PC-3 (cell line): ENCODE results near the gene MAP4K2. TPM values are rescaled to one million over a fixed set of nuclear protein-coding genes. Genes with fewer than 3 reads are reported as not detected.

Experiments
- ATAC-seq: fragments of 200-7000 bp; cut with Tn5 transposase; 2 replicates; pipeline ENCODE4 v1.9.1; 2020; ENCODE audit warnings: mild to moderate bottlenecking, moderate library complexity
- BruUV-seq: library from RNA; stranded (reverse); fragments of 400-500 nt; replicated peaks from 2 replicates; lab custom pipeline; 2021; lab: Mats Ljungman, UMichigan
- CTCF ChIA-PET: fragments of 300-600 bp; sonication (Branson Sonifier 250); formaldehyde crosslinking; loops from one replicate; lab custom pipeline; 2022; ENCODE audit warnings: antibody characterized with exemption; lab: Charles Lee
- POLR2A ChIA-PET: fragments of 300-600 bp; sonication (Branson Sonifier 250); formaldehyde crosslinking; loops from one replicate; lab custom pipeline; 2022; ENCODE audit warnings: antibody characterized with exemption; ENCODE audit not compliant: unreplicated experiment; lab: Charles Lee
- DNase-seq: peaks from one replicate; pipeline ENCODE4 v3.0.0-alpha.2; 2015
- H2AFZ ChIP-seq: fragments of 300-600 bp; sonication (generic); 2 replicates; pipeline ENCODE4 v1.6.0; 2016; ENCODE audit warnings: antibody characterized with exemption, low read length
- H3F3A ChIP-seq: fragments of 300-600 bp; sonication (generic); one replicate; pipeline ENCODE4 v1.6.0; 2017; ENCODE audit warnings: antibody characterized with exemption, low read length, control low read depth, mild to moderate bottlenecking; ENCODE audit not compliant: unreplicated experiment
- H3K27ac ChIP-seq: fragments of 300-600 bp; sonication (generic); 2 replicates; pipeline ENCODE4 v1.5.1; 2016; ENCODE audit warnings: mild to moderate bottlenecking, low read length
- H3K27me3 ChIP-seq: fragments of 300-600 bp; sonication (generic); 2 replicates; pipeline ENCODE4 v1.6.1; 2016; ENCODE audit warnings: low read length, mixed read lengths
- H3K36me3 ChIP-seq: fragments of 300-600 bp; sonication (generic); 2 replicates; pipeline ENCODE4 v1.6.1; 2016; ENCODE audit warnings: low read depth, mixed run types, low read length, mixed read lengths
- H3K4me1 ChIP-seq: fragments of 300-600 bp; sonication (generic); 2 replicates; pipeline ENCODE4 v1.5.1; 2016; ENCODE audit warnings: low read length; ENCODE audit not compliant: insufficient read depth
- H3K4me2 ChIP-seq: fragments of 300-600 bp; sonication (generic); 2 replicates; pipeline ENCODE4 v1.6.0; 2016; ENCODE audit warnings: low read length
- H3K4me3 ChIP-seq: fragments of 300-600 bp; sonication (generic); 2 replicates; pipeline ENCODE4 v1.5.1; 2016; ENCODE audit warnings: mild to moderate bottlenecking, low read length, mixed read lengths
- H3K79me2 ChIP-seq: fragments of 300-600 bp; sonication (generic); 2 replicates; pipeline ENCODE4 v1.6.1; 2017; ENCODE audit warnings: low read length, mixed read lengths
- H3K9ac ChIP-seq: fragments of 300-600 bp; sonication (generic); 2 replicates; pipeline ENCODE4 v1.6.0; 2016; ENCODE audit warnings: mild to moderate bottlenecking, low read length
- H3K9me2 ChIP-seq: fragments of 300-600 bp; sonication (generic); replicated peaks from 2 replicates; pipeline ENCODE4 v1.6.1; 2016; ENCODE audit warnings: mixed run types, low read length, mixed read lengths
- H3K9me3 ChIP-seq: fragments of 300-600 bp; sonication (generic); 2 replicates; pipeline ENCODE4 v1.6.1; 2016; ENCODE audit warnings: low read length, mixed read lengths
- H4K20me1 ChIP-seq: fragments of 300-600 bp; sonication (generic); 2 replicates; pipeline ENCODE4 v1.6.1; 2016; ENCODE audit warnings: low read length, mixed read lengths
- CTCF ChIP-seq: fragments of 300-600 bp; sonication (generic); conservative IDR thresholded peaks from 2 replicates; pipeline ENCODE4 v1.5.1; 2017; ENCODE audit warnings: antibody characterized with exemption, low read depth, mild to moderate bottlenecking, low read length
- EZH2 ChIP-seq: fragments of 300-600 bp; sonication (generic); IDR thresholded peaks from one replicate; pipeline ENCODE4 v1.6.1; 2017; ENCODE audit warnings: antibody characterized with exemption, mild to moderate bottlenecking, low read length; ENCODE audit not compliant: unreplicated experiment
- EZH2phosphoT487 ChIP-seq: fragments of 300-600 bp; sonication (generic); IDR thresholded peaks from 2 replicates; pipeline ENCODE4 v1.6.1; 2018; ENCODE audit warnings: mild to moderate bottlenecking, antibody characterized with exemption, low read length, borderline replicate concordance
- intact Hi-C: fragments of 100-400 bp; cut with micrococcal nuclease; formaldehyde crosslinking; loops from 2 replicates; pipeline ENCODE4 v1.9.0; 2023
- total RNA-seq: library from RNA; depleted of rRNA; stranded (reverse); fragments of >200 nt; gene quantifications from 2 replicates; pipeline ENCODE4 v1.2.3, GENCODE V29; 2014

Gene MAP4K2
- total RNA-seq, 1 experiment from 2014 or later, result 55.6 TPM

- Histone ChIP-seq H3F3A (peaks cover 41% of the 10 kb centered on the region), H3K9ac (no peak overlapping the region), H3K36me3 (peaks cover 47% of the 10 kb centered on the region), H3K27ac (no peak overlapping the region), H3K9me3 (no peaks in the 10 kb centered on the region), H3K79me2 (peaks cover 10% of the 10 kb centered on the region), H3K4me2 (no peak overlapping the region), H3K9me2 (no peaks in the 10 kb centered on the region), H3K27me3 (no peaks in the 10 kb centered on the region), H4K20me1 (peaks cover 42% of the 10 kb centered on the region), H3K4me1 (no peaks in the 10 kb centered on the region), H3K4me3 (no peak overlapping the region), H2AFZ (no peak overlapping the region)
- ChIA-PET POLR2A (interaction anchor here (1.5 kb wide), 1 partner anchor 16 kb away, joined by 7 read pairs; the partner anchor contains the start of gene SF1), CTCF (interaction anchor here (0.5 kb wide), 1 partner anchor 71 kb away, joined by 5 read pairs; no protein-coding TSS in a partner anchor)
- intact Hi-C loops, result no loop called here
- BruUV-seq, result no TSS peak
- TF ChIP-seq EZH2phosphoT487 (no peak), CTCF (no peak), EZH2 (no peak)
- ATAC-seq (peak; percentile 16; the same call in 1 of the 2 replicates), DNase-seq (peak; percentile 28)
Observed at GRCh38 chr11:64762674-64763525, 40.1 kb downstream of the MAP4K2 start.

- Histone ChIP-seq H3K79me2 (peaks cover 4% of the 10 kb centered on the region), H3K9me2 (no peaks in the 10 kb centered on the region), H4K20me1 (peaks cover 37% of the 10 kb centered on the region), H3K4me3 (no peak overlapping the region), H3F3A (peaks cover 39% of the 10 kb centered on the region), H3K9ac (no peak overlapping the region), H3K4me2 (no peak overlapping the region), H3K27me3 (no peaks in the 10 kb centered on the region), H3K27ac (no peak overlapping the region), H2AFZ (no peak overlapping the region), H3K4me1 (no peaks in the 10 kb centered on the region), H3K9me3 (no peaks in the 10 kb centered on the region), H3K36me3 (peaks cover 40% of the 10 kb centered on the region)
- ChIA-PET POLR2A (interaction anchor here (1.5 kb wide), 1 partner anchor 16 kb away, joined by 7 read pairs; the partner anchor contains the start of gene SF1), CTCF (no interaction called here)
- DNase-seq (no peak), ATAC-seq (no peak)
- TSS peak; percentile 14 for BruUV-seq
- intact Hi-C loops, result no loop called here
- no peak for TF ChIP-seq EZH2
- no peak for TF ChIP-seq EZH2phosphoT487
- no peak for TF ChIP-seq CTCF
Observed at GRCh38 chr11:64762277-64762673, 40.7 kb downstream of the MAP4K2 start.
